B cell (primary cell): ENCODE results near the gene C15orf39. TPM values are rescaled to one million over a fixed set of nuclear protein-coding genes. Genes with fewer than 3 reads are reported as not detected.

Experiments
- ATAC-seq: fragments of 200-7000 bp; cut with Tn5 transposase; one replicate; pipeline ENCODE4 v1.10.0; 2021; ENCODE audit warnings: low read depth, mild to moderate bottlenecking, moderate number of reproducible peaks, moderate library complexity
- CTCF ChIA-PET: fragments of 350-600 bp; sonication (Branson Sonifier 250); formaldehyde crosslinking; loops from one replicate; lab custom pipeline; 2021; ENCODE audit warnings: antibody characterized with exemption, inconsistent platforms; lab: Charles Lee
- POLR2A ChIA-PET: fragments of 350-600 bp; sonication (Branson Sonifier 250); formaldehyde crosslinking; loops from one replicate; lab custom pipeline; 2021; ENCODE audit warnings: antibody characterized with exemption; lab: Charles Lee
- DNase-seq: peaks from one replicate; pipeline ENCODE4 v3.0.0; 2013
- H2AFZ ChIP-seq: 2 replicates; pipeline ENCODE4 v1.6.1; 2012; ENCODE audit warnings: mild to moderate bottlenecking, low read depth, low read length; ENCODE audit not compliant: insufficient read depth, poor library complexity, severe bottlenecking
- H3K27ac ChIP-seq, 2 donors: 1 replicate in 1 of 2; 2 replicates in 1 of 2; pipeline ENCODE4 v1.5.1; 2012 to 2013; ENCODE audit warnings: low read length in 2 of 2, mild to moderate bottlenecking in 2 of 2, moderate library complexity in 1 of 2
- H3K27me3 ChIP-seq, 4 experiments: fragments of 200-600 bp in 1 of 4; sonication (generic) in 1 of 4; replicated peaks in 1 of 4; 1 replicate in 2 of 4; 2 replicates in 2 of 4; pipeline versions ENCODE4 v1.6.1 to v1.7.0; 2013 to 2016; ENCODE audit warnings: low read length in 3 of 4, mild to moderate bottlenecking in 2 of 4, mixed read lengths in 1 of 4, moderate library complexity in 1 of 4; ENCODE audit not compliant: insufficient read depth in 4 of 4, control insufficient read depth in 3 of 4; ENCODE audit errors: control extremely low read depth in 1 of 4
- H3K36me3 ChIP-seq, 2 experiments: replicated peaks in 1 of 2; 1 replicate in 1 of 2; 2 replicates in 1 of 2; pipeline versions ENCODE4 v1.6.1 to v1.7.1; 2013; ENCODE audit warnings: low read length in 1 of 2; ENCODE audit not compliant: insufficient read depth in 2 of 2, control insufficient read depth in 1 of 2; ENCODE audit errors: control extremely low read depth in 1 of 2, extremely low read depth in 1 of 2
- H3K4me1 ChIP-seq, 2 donors: fragments of 200-600 bp in 1 of 2; sonication (generic) in 1 of 2; 1 replicate in 1 of 2; 2 replicates in 1 of 2; pipeline versions ENCODE4 v1.5.1 to v1.6.1; 2013 to 2017; ENCODE audit warnings: low read length in 2 of 2; ENCODE audit not compliant: control insufficient read depth in 2 of 2, insufficient read depth in 2 of 2
- H3K4me2 ChIP-seq: replicated peaks from 2 replicates; pipeline ENCODE3; 2012; ENCODE audit warnings: mild to moderate bottlenecking, low read depth, low read length; ENCODE audit not compliant: poor library complexity, severe bottlenecking
- H3K4me3 ChIP-seq, 5 experiments: fragments of 200-600 bp in 1 of 5; sonication (generic) in 1 of 5; 1 replicate in 3 of 5; 2 replicates in 2 of 5; pipeline versions ENCODE4 v1.5.1 to v1.7.0; 2011 to 2016; ENCODE audit warnings: low read length in 4 of 5, mild to moderate bottlenecking in 4 of 5, low read depth in 2 of 5, control low read depth in 1 of 5, moderate library complexity in 1 of 5; ENCODE audit not compliant: insufficient read depth in 1 of 5; ENCODE audit errors: control extremely low read depth in 1 of 5, extremely low read depth in 1 of 5
- H3K79me2 ChIP-seq: fragments of 200-600 bp; sonication (generic); one replicate; pipeline ENCODE4 v1.6.0; 2016; ENCODE audit warnings: low read length; ENCODE audit not compliant: control insufficient read depth, insufficient read depth
- H3K9ac ChIP-seq: fragments of 200-600 bp; sonication (generic); 2 replicates; pipeline ENCODE4 v1.6.1; 2017; ENCODE audit warnings: mild to moderate bottlenecking, low read length, moderate library complexity
- H3K9me3 ChIP-seq, 3 donors: one replicate each; pipeline versions ENCODE4 v1.6.1 to v1.7.1; 2013; ENCODE audit warnings: low read length in 2 of 3; ENCODE audit not compliant: control insufficient read depth in 2 of 3, insufficient read depth in 1 of 3; ENCODE audit errors: control extremely low read depth in 1 of 3
- H4K20me1 ChIP-seq: 2 replicates; pipeline ENCODE4 v1.6.0; 2012; ENCODE audit warnings: mild to moderate bottlenecking, low read length; ENCODE audit not compliant: insufficient read depth, control insufficient read depth, poor library complexity, severe bottlenecking
- H3K27ac Mint-ChIP-seq: one replicate; pipeline ENCODE4 v1.8.0; 2021; ENCODE audit warnings: mixed read lengths
- H3K27me3 Mint-ChIP-seq: one replicate; pipeline ENCODE4 v1.8.0; 2021; ENCODE audit warnings: mixed read lengths
- H3K4me1 Mint-ChIP-seq: one replicate; pipeline ENCODE4 v1.8.0; 2021; ENCODE audit warnings: mixed read lengths
- H3K4me3 Mint-ChIP-seq: one replicate; pipeline ENCODE4 v1.8.0; 2021; ENCODE audit warnings: mixed read lengths
- H3K9me3 Mint-ChIP-seq: one replicate; pipeline ENCODE4 v1.8.0; 2022; ENCODE audit warnings: mixed read lengths; ENCODE audit not compliant: insufficient read depth
- CTCF ChIP-seq: fragments of 200-600 bp; IDR thresholded peaks from one replicate; pipeline ENCODE4 v1.8.0; 2022; ENCODE audit warnings: antibody characterized with exemption, mild to moderate bottlenecking
- EZH2 ChIP-seq: IDR thresholded peaks from 2 replicates; pipeline ENCODE4 v1.6.1; 2012; ENCODE audit warnings: borderline replicate concordance, low read depth, mild to moderate bottlenecking, moderate library complexity, low read length; ENCODE audit not compliant: insufficient read depth, poor library complexity, severe bottlenecking
- WGBS: methylation state at CpG from one replicate; pipeline ENCODE4 v1.1.5; 2013; ENCODE audit warnings: missing lambda C conversion rate; ENCODE audit not compliant: insufficient coverage; 5-methylcytosine and 5-hydroxymethylcytosine counted together
- intact Hi-C: fragments of 100-400 bp; cut with micrococcal nuclease; formaldehyde crosslinking; loops from one replicate; pipeline ENCODE4 v1.10.0; 2022
- polyA plus RNA-seq: library from polyadenylated mRNA; depleted of rRNA; stranded (reverse); fragments of >200 nt; gene quantifications from 2 replicates; pipeline ENCODE4 v1.2.3, GENCODE V29; 2012
- total RNA-seq, 2 donors: library from RNA; stranded (reverse); fragments of 120-200 nt in 1 of 2; gene quantifications; 1 replicate in 1 of 2; 2 replicates in 1 of 2; pipeline versions ENCODE4 v1.2.3 to v1.2.4, GENCODE V29; 2013 to 2022

The C15orf39 gene
- total and polyA plus RNA-seq, 2 donors (not counting 1 experiment from before 2014, with no cell fraction given): 12.4 to 72.7 TPM

GRCh38 chr15:75171408-75171807, 30.3 kb upstream of the C15orf39 start:
- DNase-seq (no peak), ATAC-seq (no peak)
- Histone ChIP-seq H3K4me1 (no peaks in the 10 kb centered on the region), H2AFZ (no peak overlapping the region), H3K36me3 (no peaks in the 10 kb centered on the region), H3K4me3 (no peak overlapping the region), H3K79me2 (no peaks in the 10 kb centered on the region), H3K27me3 (peaks cover 0 to 4% (median 0%) of the 10 kb centered on the region in 4 experiments), H3K27ac (no peak overlapping the region), H4K20me1 (no peaks in the 10 kb centered on the region), H3K9me3 (no peaks in the 10 kb centered on the region), H3K4me2 (no peak overlapping the region), H3K9ac (no peak overlapping the region)
- TF ChIP-seq CTCF (no peak), EZH2 (no peak)
- ChIA-PET POLR2A (interaction anchor here (0.6 kb wide), 1 partner anchor 58 kb away, joined by 3 read pairs; no protein-coding TSS in a partner anchor), CTCF (interaction anchor here (1.1 kb wide), 1 partner anchor 56 kb away, joined by 3 read pairs; no protein-coding TSS in a partner anchor)
- intact Hi-C loops: no loop called here
- Mint-ChIP-seq H3K4me3 (no peak overlapping the region), H3K9me3 (no peaks in the 10 kb centered on the region), H3K27ac (no peak overlapping the region), H3K4me1 (no peaks in the 10 kb centered on the region), H3K27me3 (peaks cover 12% of the 10 kb centered on the region)
- WGBS: 30% methylated on average over 2 of the region's 5 CpGs

- ChIA-PET POLR2A (no interaction called here), CTCF (no interaction called here)
- no peaks in the 10 kb centered on the region for H4K20me1 ChIP-seq
- H3K27me3 Mint-ChIP-seq: peaks cover 18% of the 10 kb centered on the region
- no peak overlapping the region for H3K9ac ChIP-seq
- intact Hi-C loops: no loop called here
- no peak overlapping the region for H3K27ac Mint-ChIP-seq
- H3K27me3 ChIP-seq: peaks cover 0 to 4% (median 0%) of the 10 kb centered on the region in 4 experiments
- H3K36me3 ChIP-seq: no peaks in the 10 kb centered on the region
- H3K4me2 ChIP-seq: no peak overlapping the region
- TF ChIP-seq CTCF (no peak), EZH2 (no peak)
- no peak overlapping the region for H3K4me3 Mint-ChIP-seq
- H3K4me1 Mint-ChIP-seq: no peaks in the 10 kb centered on the region
- no peaks in the 10 kb centered on the region for H3K9me3 ChIP-seq
- no peak overlapping the region for H3K27ac ChIP-seq
- DNase-seq: no peak
- H3K79me2 ChIP-seq: no peaks in the 10 kb centered on the region
- WGBS: 77% methylated on average over 5 of the region's 6 CpGs
- H2AFZ ChIP-seq: no peak overlapping the region
- H3K4me3 ChIP-seq: no peak overlapping the region
- no peaks in the 10 kb centered on the region for H3K9me3 Mint-ChIP-seq
- no peak for ATAC-seq
- no peaks in the 10 kb centered on the region for H3K4me1 ChIP-seq
Observed at GRCh38 chr15:75172284-75172820, 29.3 kb upstream of the C15orf39 start.
